Measurements from ENCODE around the gene PLCH2. TPM values are rescaled to one million over a fixed set of nuclear protein-coding genes. Genes with fewer than 3 reads are reported as not detected.

The PLCH2 gene
- total RNA-seq, 4 donors from 2014 or later: 1.00 to 7.3 (median 4.6) TPM

DNA sequence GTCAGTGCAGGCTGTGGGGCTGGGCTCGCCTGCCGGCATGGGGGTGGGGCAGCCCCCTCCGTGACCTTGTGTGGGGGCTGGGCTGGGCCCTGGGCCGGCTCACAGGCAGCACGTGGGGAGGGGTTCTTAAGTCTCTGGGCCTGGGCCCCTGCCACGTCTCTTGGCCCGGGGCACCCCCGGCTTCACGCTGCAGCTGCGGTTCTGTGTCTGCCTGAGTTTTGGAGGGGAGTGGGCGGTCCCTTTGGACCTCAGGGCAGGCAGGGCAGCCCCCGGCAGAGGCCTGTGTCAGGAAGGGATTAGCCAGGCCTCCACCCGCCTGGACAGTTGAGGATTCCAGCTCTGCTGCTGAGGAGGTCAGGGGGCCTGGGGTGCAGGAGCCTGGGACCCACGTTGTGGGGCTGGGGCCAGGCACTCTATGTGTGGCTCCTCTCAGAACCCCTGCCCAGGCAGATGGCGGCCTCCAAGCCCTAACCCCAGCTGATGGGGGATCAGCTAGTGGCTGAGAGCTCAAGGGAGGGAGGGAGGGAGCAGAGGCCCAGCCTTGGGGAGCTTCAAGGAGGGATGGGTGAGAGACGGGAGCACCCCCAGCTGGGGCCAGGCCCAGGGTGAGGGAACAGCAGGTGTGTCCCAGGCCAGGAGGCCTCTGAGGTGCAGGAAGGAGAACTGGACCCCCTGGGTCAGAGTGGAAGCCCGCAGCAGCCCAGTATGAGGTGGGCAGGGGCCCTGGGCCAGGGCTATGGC lies 1.8 kb upstream of the PLCH2 start:
- peaks cover 0 to 11% (median 9%) of the 10 kb centered on the region in 4 donors for H3K4me1 ChIP-seq
- intact Hi-C loops (cut with DNase I; ENCODE audit: low total_unique reads): no loop called here
- H3K36me3 ChIP-seq: no peaks in the 10 kb centered on the region
- peaks cover 13% of the 10 kb centered on the region for H3K27me3 ChIP-seq
- no peak for TF ChIP-seq POLR2A (IDR thresholded peaks at IDR 0.05)
- TF ChIP-seq, protein P1, sequence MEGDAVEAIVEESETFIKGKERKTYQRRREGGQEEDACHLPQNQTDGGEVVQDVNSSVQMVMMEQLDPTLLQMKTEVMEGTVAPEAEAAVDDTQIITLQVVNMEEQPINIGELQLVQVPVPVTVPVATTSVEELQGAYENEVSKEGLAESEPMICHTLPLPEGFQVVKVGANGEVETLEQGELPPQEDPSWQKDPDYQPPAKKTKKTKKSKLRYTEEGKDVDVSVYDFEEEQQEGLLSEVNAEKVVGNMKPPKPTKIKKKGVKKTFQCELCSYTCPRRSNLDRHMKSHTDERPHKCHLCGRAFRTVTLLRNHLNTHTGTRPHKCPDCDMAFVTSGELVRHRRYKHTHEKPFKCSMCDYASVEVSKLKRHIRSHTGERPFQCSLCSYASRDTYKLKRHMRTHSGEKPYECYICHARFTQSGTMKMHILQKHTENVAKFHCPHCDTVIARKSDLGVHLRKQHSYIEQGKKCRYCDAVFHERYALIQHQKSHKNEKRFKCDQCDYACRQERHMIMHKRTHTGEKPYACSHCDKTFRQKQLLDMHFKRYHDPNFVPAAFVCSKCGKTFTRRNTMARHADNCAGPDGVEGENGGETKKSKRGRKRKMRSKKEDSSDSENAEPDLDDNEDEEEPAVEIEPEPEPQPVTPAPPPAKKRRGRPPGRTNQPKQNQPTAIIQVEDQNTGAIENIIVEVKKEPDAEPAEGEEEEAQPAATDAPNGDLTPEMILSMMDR (IDR thresholded peaks at IDR 0.05): no peak
- no peak for TF ChIP-seq POLR2AphosphoS5 (IDR thresholded peaks at IDR 0.05)
- TF ChIP-seq EP300 (IDR thresholded peaks at IDR 0.05; ENCODE audit: low read depth): no peak
- no peaks in the 10 kb centered on the region for H3K9me3 ChIP-seq
- DNase-seq: no peak
- H3K4me3 ChIP-seq: no peak overlapping the region
- in situ Hi-C loops (cut with MboI; ENCODE audit: low pct_ligation_motif_present in 1 of 4, low pct_unique_long_range_greater_than_20kb in 1 of 4, low sequenced_read_pairs in 3 of 4): no loop called here
- 68% methylated on average over 8 of the region's 17 CpGs; no CpG with 5 or more reads in 1 of the 2 donors for WGBS, 2 donors (ENCODE audit: low coverage in 1 of 2)
- no peak overlapping the region for H3K27ac ChIP-seq

DNA sequence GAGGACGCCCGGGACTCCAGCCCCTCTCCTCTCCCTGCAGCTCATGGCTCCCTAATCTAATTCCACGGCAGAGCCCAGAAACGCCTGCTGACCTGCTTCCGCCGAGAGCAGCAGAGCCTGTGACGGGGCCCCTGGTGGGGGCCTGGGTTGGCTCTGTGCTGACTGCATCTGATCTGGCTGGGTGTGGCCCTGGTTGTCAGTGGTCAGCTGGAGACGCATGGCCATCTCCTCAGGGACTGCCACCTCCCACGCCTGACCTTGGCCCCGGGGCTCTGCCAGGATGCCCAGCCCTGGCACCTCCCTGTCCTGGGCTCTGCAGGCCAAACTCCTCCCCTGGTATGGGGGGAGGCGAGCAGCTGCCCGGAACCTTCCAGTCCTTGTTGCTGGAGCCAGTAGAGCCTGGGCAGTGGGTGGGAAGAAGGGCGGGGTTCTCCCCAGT lies 1.1 kb upstream of the PLCH2 start:
- no peak for TF ChIP-seq POLR2A (IDR thresholded peaks at IDR 0.05)
- TF ChIP-seq EP300 (IDR thresholded peaks at IDR 0.05; ENCODE audit: low read depth): no peak
- TF ChIP-seq POLR2AphosphoS5 (IDR thresholded peaks at IDR 0.05): no peak
- TF ChIP-seq, protein P1 (IDR thresholded peaks at IDR 0.05): no peak
- peaks cover 7% of the 10 kb centered on the region for H3K27me3 ChIP-seq

DNA sequence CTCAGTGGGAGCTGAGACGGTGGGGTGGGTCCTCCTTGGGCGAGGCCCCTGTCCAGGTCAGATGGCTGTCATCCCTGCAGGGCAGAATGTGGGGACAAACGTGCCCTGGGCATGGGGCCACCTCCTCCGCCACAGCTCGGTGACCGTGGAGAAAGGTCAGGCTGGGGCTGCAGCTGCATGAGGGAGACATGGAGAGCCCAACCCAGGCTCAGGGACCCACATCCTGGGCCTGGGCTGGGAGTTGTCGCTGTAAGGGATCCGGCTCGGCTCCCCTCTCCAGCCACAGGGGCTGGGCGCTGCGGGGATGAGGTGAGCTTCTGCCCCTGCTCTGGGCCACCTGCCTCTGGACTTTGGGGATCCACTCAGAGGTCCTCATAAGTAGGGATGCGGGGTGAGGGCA lies 518 bp upstream of the PLCH2 start:
- in situ Hi-C loops (cut with MboI; ENCODE audit: low pct_ligation_motif_present in 1 of 4, low pct_unique_long_range_greater_than_20kb in 1 of 4, low sequenced_read_pairs in 3 of 4): no loop called here
- peaks cover 2% of the 10 kb centered on the region for H3K27me3 ChIP-seq
- DNase-seq: no peak

More for the DNA sequence above, 1.1 kb upstream of the PLCH2 start:
- Histone ChIP-seq H3K36me3 (no peaks in the 10 kb centered on the region), H3K27ac (no peak overlapping the region), H3K4me3 (no peak overlapping the region), H3K9me3 (no peaks in the 10 kb centered on the region), H3K4me1 (peaks cover 0 to 11% (median 9%) of the 10 kb centered on the region in 4 donors)
- intact Hi-C loops (cut with DNase I; ENCODE audit: low total_unique reads) (loop anchor here (5.0 kb wide), 1 partner anchor 67 kb away; no protein-coding TSS in a partner anchor), in situ Hi-C loops (cut with MboI; ENCODE audit: low pct_ligation_motif_present in 1 of 4, low pct_unique_long_range_greater_than_20kb in 1 of 4, low sequenced_read_pairs in 3 of 4) (no loop called here)
- WGBS, 2 donors (ENCODE audit: low coverage in 1 of 2): 71% methylated on average over 12 of the region's 13 CpGs; no CpG with 5 or more reads in 1 of the 2 donors
- DNase-seq: no peak

DNA sequence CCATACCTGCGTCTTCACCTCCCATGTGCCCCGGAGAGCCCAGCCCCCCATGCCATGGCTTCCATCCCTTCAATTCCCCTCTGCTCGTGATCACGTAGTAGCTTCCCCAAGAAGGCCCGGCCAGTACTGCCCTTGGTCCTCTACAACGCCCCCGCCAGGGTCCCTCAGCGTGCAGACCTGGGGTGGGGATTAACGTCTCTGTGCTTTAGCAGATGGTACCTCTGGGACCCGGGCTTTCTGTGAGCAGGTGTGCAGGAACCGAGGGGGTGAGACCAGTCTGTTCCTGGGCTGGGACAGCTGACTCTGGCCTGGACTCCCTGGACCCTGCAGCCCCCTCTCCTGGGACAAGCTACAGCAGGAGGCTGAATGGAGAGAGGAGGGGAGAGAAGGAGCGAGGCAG lies 1.2 kb downstream of the PLCH2 start:
- Histone ChIP-seq H3K4me1 (peaks cover 0 to 11% (median 9%) of the 10 kb centered on the region in 4 donors), H3K9me3 (no peaks in the 10 kb centered on the region), H3K4me3 (no peak overlapping the region), H3K27ac (no peak overlapping the region), H3K36me3 (no peaks in the 10 kb centered on the region), H3K27me3 (no peaks in the 10 kb centered on the region)
- no peak for TF ChIP-seq POLR2AphosphoS5 (IDR thresholded peaks at IDR 0.05)
- TF ChIP-seq POLR2A (IDR thresholded peaks at IDR 0.05): no peak
- no peak for TF ChIP-seq EP300 (IDR thresholded peaks at IDR 0.05; ENCODE audit: low read depth)
- TF ChIP-seq, protein P1 (IDR thresholded peaks at IDR 0.05): no peak
- intact Hi-C loops (cut with DNase I; ENCODE audit: low total_unique reads) (loop anchor here (5.0 kb wide), 1 partner anchor 65 kb away; no protein-coding TSS in a partner anchor), in situ Hi-C loops (cut with MboI; ENCODE audit: low pct_ligation_motif_present in 1 of 4, low pct_unique_long_range_greater_than_20kb in 1 of 4, low sequenced_read_pairs in 3 of 4) (no loop called here)
- DNase-seq: no peak
- 70 to 87% methylated on average over 6 to 12 of the region's 12 CpGs for WGBS, 2 donors (ENCODE audit: low coverage in 1 of 2)

More for the DNA sequence above, 518 bp upstream of the PLCH2 start:
- Histone ChIP-seq H3K4me1 (peaks cover 0 to 11% (median 9%) of the 10 kb centered on the region in 4 donors), H3K36me3 (no peaks in the 10 kb centered on the region), H3K27ac (no peak overlapping the region), H3K9me3 (no peaks in the 10 kb centered on the region), H3K4me3 (no peak overlapping the region)
- 79% methylated on average over 12 of the region's 12 CpGs; no CpG with 5 or more reads in 1 of the 2 donors for WGBS, 2 donors (ENCODE audit: low coverage in 1 of 2)
- TF ChIP-seq EP300 (IDR thresholded peaks at IDR 0.05; ENCODE audit: low read depth) (no peak), POLR2AphosphoS5 (IDR thresholded peaks at IDR 0.05) (no peak), POLR2A (IDR thresholded peaks at IDR 0.05) (no peak)
- TF ChIP-seq, protein P1 (IDR thresholded peaks at IDR 0.05): no peak
- intact Hi-C loops (cut with DNase I; ENCODE audit: low total_unique reads): loop anchor here (5.0 kb wide), 1 partner anchor 67 kb away; no protein-coding TSS in a partner anchor

Measured in transverse colon (tissue), 4 donors.